GM12864 (cell line): ENCODE results near the gene CD180.

Experiments
- DNase-seq: peaks from one replicate; pipeline ENCODE4 v3.0.0-alpha.2; 2011; ENCODE audit warnings: low read depth
- H3K4me3 ChIP-seq: 2 replicates; pipeline ENCODE4 v1.5.1; 2011; ENCODE audit warnings: mild to moderate bottlenecking, low read depth, low read length, control low read depth
- CTCF ChIP-seq: IDR thresholded peaks from 2 replicates; pipeline ENCODE4 v1.5.1; 2011; ENCODE audit warnings: low read depth, mild to moderate bottlenecking, moderate library complexity, low read length, control low read depth, inconsistent platforms; ENCODE audit errors: missing control alignments

The CD180 gene

DNA sequence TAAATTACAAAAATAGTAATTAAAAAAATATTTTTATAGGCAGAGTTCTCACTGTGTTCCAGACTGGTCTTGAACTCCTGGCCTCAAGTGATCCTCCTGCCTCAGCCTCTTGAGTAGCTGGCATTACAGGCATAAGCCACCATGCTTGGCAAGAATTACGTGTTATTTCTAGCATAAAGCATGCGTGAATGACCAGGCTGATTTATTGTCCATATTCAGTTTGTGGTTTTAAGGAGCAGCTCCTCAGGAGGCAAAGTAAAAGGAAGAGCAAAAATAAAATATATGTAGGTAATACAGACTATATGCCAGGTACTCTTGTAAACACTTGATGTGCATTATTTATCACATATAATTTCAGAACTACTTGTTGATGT, 7.1 kb upstream of the CD180 start:
- no peak overlapping the region for H3K4me3 ChIP-seq
- no peak for DNase-seq
- TF ChIP-seq CTCF: no peak

- no peak for DNase-seq
- H3K4me3 ChIP-seq: no peak overlapping the region
- TF ChIP-seq CTCF: no peak
Measured at GRCh38 chr5:67202828-67203227, 6.2 kb upstream of the CD180 start.

DNA sequence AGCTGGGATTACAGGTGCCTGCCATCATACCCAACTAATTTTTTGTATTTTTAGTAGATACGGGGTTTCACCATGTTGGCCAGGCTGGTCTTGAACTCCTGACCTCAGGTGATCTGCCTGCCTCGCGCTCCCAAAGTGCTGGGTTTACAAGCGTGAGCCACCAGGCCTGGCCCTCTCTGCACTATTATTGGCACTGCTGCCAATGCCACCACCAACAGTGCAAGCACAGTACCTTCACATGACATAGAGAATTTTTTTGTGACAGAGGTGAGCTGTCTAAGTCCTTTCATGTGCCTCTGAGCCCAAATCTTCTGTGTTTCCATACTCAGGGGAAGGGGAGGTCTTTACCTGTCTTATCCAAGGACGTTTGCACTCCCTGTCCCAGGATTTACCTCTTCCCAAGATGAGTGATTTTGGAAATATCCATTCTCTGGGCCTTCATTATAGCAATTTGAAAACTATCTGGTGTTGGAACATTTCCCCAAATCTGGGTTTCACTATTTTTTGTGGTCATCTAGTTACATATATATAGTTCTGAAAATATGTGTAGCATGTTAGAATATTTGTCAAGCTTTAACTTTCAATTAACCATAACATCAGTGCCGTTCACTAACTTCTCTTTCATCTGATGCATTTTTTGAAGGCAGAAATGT, 5.4 kb upstream of the CD180 start:
- H3K4me3 ChIP-seq: no peak overlapping the region
- DNase-seq: no peak
- TF ChIP-seq CTCF: no peak

GRCh38 chr5:67200809-67201562, 4.4 kb upstream of the CD180 start:
- H3K4me3 ChIP-seq: no peak overlapping the region
- no peak for TF ChIP-seq CTCF
- no peak for DNase-seq

GRCh38 chr5:67199859-67200258, 3.3 kb upstream of the CD180 start:
- no peak overlapping the region for H3K4me3 ChIP-seq
- DNase-seq: no peak
- TF ChIP-seq CTCF: no peak

DNA sequence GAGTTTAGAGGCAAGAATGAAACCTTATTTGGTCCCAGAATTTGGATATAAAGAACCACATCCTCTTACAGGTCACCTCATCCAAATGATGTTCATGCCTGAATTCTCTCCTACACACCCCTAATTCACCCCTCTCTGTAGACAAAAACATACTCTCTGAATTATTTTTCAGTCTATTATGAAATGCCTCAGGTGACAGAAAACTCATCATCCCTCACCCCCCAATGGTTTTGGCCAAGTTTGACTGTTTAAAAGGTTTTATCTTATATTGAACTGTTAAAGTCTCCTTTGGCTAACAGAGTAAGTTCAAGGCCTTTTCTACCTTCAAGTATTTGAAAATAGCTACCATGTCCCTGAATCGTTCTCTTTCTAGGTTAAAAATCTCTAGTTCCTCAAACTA, 2.3 kb upstream of the CD180 start:
- no peak for TF ChIP-seq CTCF
- DNase-seq: no peak
- H3K4me3 ChIP-seq: no peak overlapping the region

GRCh38 chr5:67197536-67197935, 937 bp upstream of the CD180 start:
- no peak for DNase-seq
- H3K4me3 ChIP-seq: no peak overlapping the region
- TF ChIP-seq CTCF: no peak
